ENCODE results near the gene NUP133.
"Not testable (repeated sequence)": the region's sequence is repeated elsewhere in the genome, so short reads cannot be mapped to it uniquely, and the experiment has no call there.

Gene NUP133

DNA sequence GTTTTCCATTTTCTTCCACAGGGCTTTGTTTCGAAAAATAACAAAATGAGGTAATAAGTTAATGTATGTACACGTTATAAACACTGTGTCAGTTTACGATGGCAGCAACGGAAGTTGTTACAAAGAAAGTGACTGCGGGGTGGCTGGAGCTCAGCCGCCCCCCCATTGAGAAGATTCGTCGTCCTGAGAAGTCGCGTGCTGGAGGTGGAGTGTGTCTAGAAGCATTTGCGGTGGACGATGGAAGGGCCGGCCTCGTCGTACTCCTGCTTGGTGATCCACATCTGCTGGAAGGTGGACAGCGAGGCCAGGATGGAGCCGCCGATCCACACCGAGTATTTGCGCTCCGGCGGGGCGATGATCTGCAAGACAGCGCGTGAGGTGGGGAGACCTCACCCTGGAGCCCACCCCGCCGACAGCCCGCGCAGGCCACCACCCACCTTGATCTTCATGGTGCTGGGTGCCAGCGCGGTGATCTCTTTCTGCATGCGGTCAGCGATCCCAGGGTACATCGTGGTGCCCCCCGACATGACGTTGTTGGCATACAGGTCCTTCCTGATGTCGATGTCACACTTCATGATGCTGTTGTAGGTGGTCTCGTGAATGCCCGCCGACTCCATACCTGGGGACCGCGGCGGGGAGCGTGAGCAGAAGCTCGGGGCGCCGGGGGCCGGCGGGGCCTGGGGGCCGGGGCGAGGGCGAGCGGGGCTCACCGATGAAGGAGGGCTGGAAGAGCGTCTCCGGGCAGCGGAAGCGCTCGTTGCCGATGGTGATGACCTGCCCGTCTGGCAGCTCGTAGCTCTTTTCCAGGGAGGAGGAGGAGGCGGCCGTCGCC lies 76.6 kb downstream of the NUP133 start:
- DNase-seq: no peak
- H3K4me1 Mint-ChIP-seq: peaks cover 16 to 35% of the 10 kb centered on the region in 2 donors
- peaks cover 6 to 8% of the 10 kb centered on the region in 2 donors for H3K36me3 Mint-ChIP-seq
- peaks cover 65 to 75% of the 10 kb centered on the region in 2 donors for H3K27me3 Mint-ChIP-seq
- ATAC-seq (replicated peaks): no peak
- peak overlapping the region; percentile 64 to 83 for H3K4me3 Mint-ChIP-seq
- peak overlapping the region; percentile 92 for H3K27ac Mint-ChIP-seq
- H3K9me3 Mint-ChIP-seq: no peaks in the 10 kb centered on the region

DNA sequence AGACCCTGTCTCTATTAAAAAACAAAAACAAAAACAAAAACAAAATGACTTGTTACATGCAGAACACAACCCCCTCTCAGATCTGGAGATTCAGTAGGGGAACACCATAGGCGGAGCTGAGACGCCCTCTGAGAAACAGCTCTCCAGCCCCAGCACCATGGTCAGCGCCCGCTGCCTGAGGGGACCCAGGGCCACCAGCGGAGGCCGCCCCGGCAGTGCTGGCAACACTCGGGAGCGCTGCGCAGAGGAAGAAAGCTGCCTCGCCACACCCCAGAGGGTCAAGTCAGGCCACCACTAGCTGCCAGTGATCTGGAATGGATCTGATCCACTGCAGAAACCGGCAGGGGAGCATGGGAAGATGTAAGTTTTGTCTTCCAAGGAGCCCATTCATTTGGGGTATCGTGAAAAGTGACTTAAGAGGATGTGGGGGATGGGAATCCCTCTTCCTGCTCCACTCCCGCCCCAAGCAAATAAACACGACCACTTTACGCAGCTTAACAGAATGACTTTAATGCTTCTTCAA lies 77.3 kb downstream of the NUP133 start:
- ATAC-seq (replicated peaks): peak; percentile 61 to 63
- no peaks in the 10 kb centered on the region for H3K9me3 Mint-ChIP-seq
- H3K36me3 Mint-ChIP-seq: peaks cover 6 to 8% of the 10 kb centered on the region in 2 donors
- H3K4me1 Mint-ChIP-seq: peaks cover 16 to 35% of the 10 kb centered on the region in 2 donors
- no peak for DNase-seq
- H3K4me3 Mint-ChIP-seq: peak overlapping the region; percentile 64 to 83
- H3K27me3 Mint-ChIP-seq: peaks cover 72 to 76% of the 10 kb centered on the region in 2 donors
- H3K27ac Mint-ChIP-seq: peak overlapping the region; percentile 92

DNA sequence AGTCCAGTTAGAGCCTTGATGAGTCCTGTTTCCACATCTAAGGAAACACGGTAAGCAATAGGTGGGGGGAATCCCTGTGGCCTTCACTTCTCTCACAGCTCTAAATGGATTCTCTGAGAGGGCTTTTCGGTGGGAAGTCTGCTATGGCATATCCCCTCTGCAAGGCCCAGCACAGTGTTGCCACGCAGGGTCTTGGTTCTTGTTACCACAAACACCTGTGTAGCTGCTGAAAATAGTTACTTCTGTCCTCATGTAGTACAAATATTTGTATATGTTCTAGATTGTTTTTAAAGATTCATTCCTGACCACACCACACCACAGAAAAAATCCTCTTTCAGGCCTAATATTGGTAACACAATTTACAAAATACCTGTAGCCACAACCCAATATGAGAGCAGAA lies 79.9 kb downstream of the NUP133 start:
- peaks cover 13 to 30% of the 10 kb centered on the region in 2 donors for H3K4me1 Mint-ChIP-seq
- ATAC-seq (replicated peaks): no peak
- peaks cover 6 to 11% of the 10 kb centered on the region in 2 donors for H3K36me3 Mint-ChIP-seq
- peaks cover 0 to 5% of the 10 kb centered on the region in 2 donors for H3K9me3 Mint-ChIP-seq
- no peak overlapping the region for H3K4me3 Mint-ChIP-seq
- peaks cover 73 to 75% of the 10 kb centered on the region in 2 donors for H3K27me3 Mint-ChIP-seq
- no peak for DNase-seq
- H3K27ac Mint-ChIP-seq: no peak overlapping the region

DNA sequence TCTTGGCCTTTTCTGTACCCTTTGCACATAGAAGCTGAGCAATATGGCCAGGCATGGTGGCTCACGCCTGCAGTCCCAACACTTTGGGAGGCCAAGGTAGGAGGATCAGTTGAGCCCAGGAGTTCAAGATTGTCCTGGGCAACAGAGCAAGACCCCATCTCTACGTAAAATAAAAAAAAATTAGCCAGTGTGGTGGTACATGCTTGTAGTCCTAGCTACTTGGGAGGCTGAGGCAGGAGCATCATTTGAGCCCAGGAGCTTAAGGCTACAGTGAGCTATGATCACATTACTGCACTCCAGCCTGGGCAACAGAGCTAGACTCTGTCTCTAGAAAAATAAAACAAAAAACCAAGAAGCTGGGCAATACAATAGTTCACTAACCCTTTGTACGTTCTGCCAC lies 80.6 kb downstream of the NUP133 start:
- ATAC-seq (replicated peaks) (no peak), DNase-seq (no peak)
- peaks cover 4 to 9% of the 10 kb centered on the region in 2 donors for H3K9me3 Mint-ChIP-seq
- peaks cover 12 to 23% of the 10 kb centered on the region in 2 donors for H3K4me1 Mint-ChIP-seq
- H3K27me3 Mint-ChIP-seq: peaks cover 68 to 74% of the 10 kb centered on the region in 2 donors
- no peak overlapping the region for H3K27ac Mint-ChIP-seq
- no peak overlapping the region for H3K4me3 Mint-ChIP-seq
- peaks cover 6 to 11% of the 10 kb centered on the region in 2 donors for H3K36me3 Mint-ChIP-seq

GRCh38 chr1:229425564-229426159 lies 82.5 kb downstream of the NUP133 start:
- Mint-ChIP-seq H3K9me3 (peaks cover 4 to 10% of the 10 kb centered on the region in 2 donors), H3K4me1 (peaks cover 0 to 4% of the 10 kb centered on the region in 2 donors), H3K27ac (no peak overlapping the region), H3K4me3 (no peak overlapping the region), H3K36me3 (peaks cover 0 to 3% of the 10 kb centered on the region in 2 donors), H3K27me3 (peaks cover 52 to 57% of the 10 kb centered on the region in 2 donors)
- no peak for DNase-seq
- ATAC-seq (replicated peaks): no peak

DNA sequence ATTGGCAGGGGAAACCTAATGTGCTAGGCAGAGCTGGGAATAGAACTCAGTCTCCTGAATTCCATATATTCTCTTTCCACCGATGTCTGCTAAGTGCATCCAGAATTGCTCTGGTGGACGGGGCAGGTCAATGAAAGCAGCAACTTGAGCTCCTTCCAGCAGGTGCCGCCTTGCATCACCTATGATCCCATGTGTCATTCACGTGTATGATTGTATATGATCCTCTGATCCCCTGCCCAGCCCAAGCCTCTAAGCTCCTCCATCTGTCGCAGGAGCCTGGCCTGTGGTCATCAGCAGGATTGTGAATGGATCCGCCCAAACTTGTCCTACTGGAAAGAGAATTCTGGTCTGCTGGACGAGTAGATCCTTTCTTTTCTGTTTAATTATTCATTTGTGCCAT lies 87.4 kb downstream of the NUP133 start:
- no peak overlapping the region for H3K27ac Mint-ChIP-seq
- peaks cover 24 to 35% of the 10 kb centered on the region in 2 donors for H3K27me3 Mint-ChIP-seq
- ATAC-seq (replicated peaks): no peak

GRCh38 chr1:229420224-229420623 lies 87.9 kb downstream of the NUP133 start:
- Mint-ChIP-seq H3K36me3 (peaks cover 0 to 3% of the 10 kb centered on the region in 2 donors), H3K9me3 (peaks cover 4 to 10% of the 10 kb centered on the region in 2 donors), H3K4me1 (no peaks in the 10 kb centered on the region), H3K4me3 (no peak overlapping the region), H3K27ac (no peak overlapping the region), H3K27me3 (peaks cover 18 to 29% of the 10 kb centered on the region in 2 donors)
- ATAC-seq (replicated peaks) (no peak), DNase-seq (no peak)

More for the DNA sequence above, 87.4 kb downstream of the NUP133 start:
- peaks cover 4 to 10% of the 10 kb centered on the region in 2 donors for H3K9me3 Mint-ChIP-seq
- H3K4me3 Mint-ChIP-seq: no peak overlapping the region
- DNase-seq: no peak
- peaks cover 0 to 3% of the 10 kb centered on the region in 2 donors for H3K36me3 Mint-ChIP-seq
- no peaks in the 10 kb centered on the region for H3K4me1 Mint-ChIP-seq

DNA sequence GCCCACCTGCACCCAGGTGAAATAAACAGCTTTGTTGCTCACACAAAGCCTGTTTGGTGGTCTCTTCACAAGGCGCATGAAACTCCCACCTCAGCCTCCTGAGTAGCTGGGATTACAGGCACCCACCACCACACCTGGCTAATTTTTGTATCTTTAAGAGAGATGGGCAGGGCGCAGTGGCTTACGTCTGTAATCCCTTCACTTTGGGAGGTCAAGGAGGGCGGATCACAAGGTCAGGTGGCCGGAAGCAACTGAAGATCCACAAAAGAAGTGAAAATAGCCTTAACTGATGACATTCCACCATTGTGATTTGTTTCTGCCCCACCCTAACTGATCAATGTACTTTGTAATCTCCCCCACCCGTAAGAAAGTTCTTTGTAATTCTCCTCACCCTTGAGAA lies 89.6 kb downstream of the NUP133 start:
- H3K27me3 Mint-ChIP-seq: peaks cover 9 to 17% of the 10 kb centered on the region in 2 donors
- not testable (repeated sequence) for H3K36me3 Mint-ChIP-seq; ATAC-seq (replicated peaks); H3K4me1 Mint-ChIP-seq; H3K4me3 Mint-ChIP-seq; DNase-seq; H3K9me3 Mint-ChIP-seq; H3K27ac Mint-ChIP-seq

GRCh38 chr1:229412810-229413209 lies 95.3 kb downstream of the NUP133 start:
- H3K4me3 Mint-ChIP-seq; H3K9me3 Mint-ChIP-seq; DNase-seq; H3K36me3 Mint-ChIP-seq; ATAC-seq (replicated peaks); H3K27ac Mint-ChIP-seq: not testable (repeated sequence)
- Mint-ChIP-seq H3K4me1 (peaks cover 13 to 21% of the 10 kb centered on the region in 2 donors), H3K27me3 (peaks cover 25 to 31% of the 10 kb centered on the region in 2 donors)

DNA sequence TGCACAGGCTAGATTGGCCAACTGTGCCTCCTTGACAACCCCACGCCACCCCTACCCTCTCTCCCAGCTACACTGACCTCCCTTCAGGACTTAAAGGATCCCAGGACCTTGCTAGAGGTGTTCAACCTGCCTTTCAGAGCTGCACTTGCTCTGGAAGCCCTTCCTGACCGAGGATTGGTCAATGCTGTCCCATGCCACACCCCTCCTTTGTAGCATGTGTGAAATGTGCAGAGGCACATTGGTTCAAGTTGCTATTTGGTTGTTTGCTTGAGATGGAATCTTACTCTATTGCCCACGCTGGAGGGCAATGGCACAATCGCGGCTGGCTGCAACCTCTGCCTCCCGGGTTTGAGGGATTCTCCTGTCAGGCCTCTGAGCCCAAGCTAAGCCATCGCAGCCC lies 96.1 kb downstream of the NUP133 start:
- ATAC-seq (replicated peaks): no peak
- Mint-ChIP-seq H3K4me1 (peaks cover 17 to 29% of the 10 kb centered on the region in 2 donors), H3K27ac (no peak overlapping the region), H3K9me3 (no peaks in the 10 kb centered on the region), H3K36me3 (no peaks in the 10 kb centered on the region), H3K27me3 (peaks cover 32 to 38% of the 10 kb centered on the region in 2 donors), H3K4me3 (no peak overlapping the region)
- DNase-seq: no peak

DNA sequence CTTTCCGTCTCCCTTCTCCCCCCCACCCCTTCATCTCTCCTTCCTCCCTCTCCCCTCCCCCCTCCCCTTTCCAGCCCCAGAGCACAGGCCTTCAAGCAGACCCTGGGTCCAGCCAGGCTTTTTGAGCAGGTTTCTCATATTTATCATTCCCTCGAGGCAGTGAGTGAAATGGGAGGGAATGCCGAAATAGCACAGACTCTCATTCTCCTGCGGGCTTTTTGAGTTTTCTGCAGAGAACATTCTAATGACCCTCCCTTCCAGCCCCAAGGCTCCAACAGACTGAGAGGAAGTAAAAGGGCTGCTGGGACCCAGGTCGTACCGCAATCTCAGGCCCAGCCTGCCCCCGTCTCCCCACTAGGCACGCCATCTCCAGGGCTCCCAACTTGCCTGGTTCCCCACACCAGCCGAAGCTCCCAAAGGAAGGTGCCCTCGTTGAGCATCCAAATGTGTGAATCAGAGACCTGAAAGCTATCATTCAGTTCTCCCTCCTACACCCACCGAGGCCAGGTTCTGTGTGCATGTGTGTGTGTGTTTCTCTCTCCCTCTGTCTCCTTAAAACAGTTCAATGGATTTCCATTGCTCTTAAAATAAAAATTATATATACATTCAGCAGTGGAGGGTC lies 96.6 kb downstream of the NUP133 start:
- ATAC-seq (replicated peaks): no peak
- DNase-seq: no peak
- Mint-ChIP-seq H3K27ac (no peak overlapping the region), H3K4me3 (no peak overlapping the region), H3K36me3 (no peaks in the 10 kb centered on the region), H3K4me1 (peaks cover 21 to 34% of the 10 kb centered on the region in 2 donors), H3K9me3 (no peaks in the 10 kb centered on the region), H3K27me3 (peaks cover 37 to 43% of the 10 kb centered on the region in 2 donors)

- Mint-ChIP-seq H3K4me1 (peaks cover 21 to 35% of the 10 kb centered on the region in 2 donors), H3K27me3 (peaks cover 39 to 46% of the 10 kb centered on the region in 2 donors), H3K9me3 (no peaks in the 10 kb centered on the region), H3K4me3 (no peak overlapping the region), H3K27ac (no peak overlapping the region), H3K36me3 (no peaks in the 10 kb centered on the region)
- ATAC-seq (replicated peaks): peak; percentile 59 to 63
- no peak for DNase-seq
Observed at GRCh38 chr1:229410692-229411433, 97.3 kb downstream of the NUP133 start.

- Mint-ChIP-seq H3K36me3 (no peaks in the 10 kb centered on the region), H3K4me1 (peaks cover 21 to 35% of the 10 kb centered on the region in 2 donors), H3K27me3 (peaks cover 44 to 51% of the 10 kb centered on the region in 2 donors), H3K27ac (no peak overlapping the region), H3K4me3 (no peak overlapping the region), H3K9me3 (no peaks in the 10 kb centered on the region)
- no peak for DNase-seq
- ATAC-seq (replicated peaks): peak; percentile 49 to 60
Observed at GRCh38 chr1:229410370-229410691, 97.8 kb downstream of the NUP133 start.

Data from stimulated activated naive B cell treated with anti-CD40 and anti-IgM and Interleukin-4, amounts not matched to agents 10 μg/mL and 1 μg/mL and 100 μg/mL, for 72 hours (primary cell).